ENCODE data around the gene CHCHD1. TPM values are rescaled to one million over a fixed set of nuclear protein-coding genes. Genes with fewer than 3 reads are reported as not detected.

CHCHD1 gene
- total RNA-seq, 1 experiment from 2014 or later: 19.5 TPM

DNA sequence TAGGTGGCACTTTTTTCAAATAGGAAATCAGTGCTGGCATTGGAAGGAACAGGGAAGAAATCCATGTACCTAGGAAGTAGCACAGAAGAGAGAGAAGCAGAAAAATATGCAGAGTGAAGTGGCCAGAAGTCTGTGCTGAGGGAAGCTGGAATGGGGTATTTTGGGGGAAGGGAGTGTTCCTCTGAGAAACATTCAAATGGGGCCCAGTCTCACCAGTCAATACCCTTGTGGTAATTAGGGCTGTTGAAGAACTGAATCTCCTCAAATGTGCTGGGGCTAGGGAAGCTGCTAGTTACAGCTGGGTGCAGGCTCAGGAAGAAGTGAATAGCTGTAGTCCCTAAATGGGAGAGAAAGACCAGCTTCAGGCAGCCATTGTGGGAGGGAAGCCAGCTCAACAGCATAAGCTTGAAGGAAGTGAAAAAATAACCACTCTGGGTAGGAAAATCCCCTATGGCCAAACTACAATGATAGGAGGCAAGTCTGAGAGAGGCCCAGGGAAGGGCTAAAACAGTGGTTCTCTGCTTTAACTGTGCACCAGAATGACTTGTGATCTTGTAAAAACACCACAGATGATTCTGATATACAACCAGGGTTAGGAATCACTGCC lies 21.9 kb downstream of the CHCHD1 start:
- Mint-ChIP-seq H3K27ac (ENCODE audit: low read depth, unreplicated experiment) (no peak overlapping the region), H3K27me3 (ENCODE audit: insufficient read depth, unreplicated experiment) (no peaks in the 10 kb centered on the region), H3K36me3 (ENCODE audit: insufficient read depth, unreplicated experiment) (peaks cover 72% of the 10 kb centered on the region), H3K9me3 (ENCODE audit: unreplicated experiment) (no peaks in the 10 kb centered on the region), H3K4me1 (ENCODE audit: insufficient read depth, unreplicated experiment) (peaks cover 11% of the 10 kb centered on the region), H3K4me3 (ENCODE audit: unreplicated experiment) (no peak overlapping the region)
- BruUV-seq (replicated peaks): no TSS peak
- ChIA-PET POLR2A (interaction anchor here (0.7 to 1.2 kb wide), 3 partner anchors 17 to 61 kb away, joined by 3 to 4 read pairs (median 3); no protein-coding TSS in a partner anchor), CTCF (interaction anchor here (1.0 kb wide), 1 partner anchor 24 kb away, joined by 3 read pairs; no protein-coding TSS in a partner anchor)
- TF ChIP-seq, protein P1, sequence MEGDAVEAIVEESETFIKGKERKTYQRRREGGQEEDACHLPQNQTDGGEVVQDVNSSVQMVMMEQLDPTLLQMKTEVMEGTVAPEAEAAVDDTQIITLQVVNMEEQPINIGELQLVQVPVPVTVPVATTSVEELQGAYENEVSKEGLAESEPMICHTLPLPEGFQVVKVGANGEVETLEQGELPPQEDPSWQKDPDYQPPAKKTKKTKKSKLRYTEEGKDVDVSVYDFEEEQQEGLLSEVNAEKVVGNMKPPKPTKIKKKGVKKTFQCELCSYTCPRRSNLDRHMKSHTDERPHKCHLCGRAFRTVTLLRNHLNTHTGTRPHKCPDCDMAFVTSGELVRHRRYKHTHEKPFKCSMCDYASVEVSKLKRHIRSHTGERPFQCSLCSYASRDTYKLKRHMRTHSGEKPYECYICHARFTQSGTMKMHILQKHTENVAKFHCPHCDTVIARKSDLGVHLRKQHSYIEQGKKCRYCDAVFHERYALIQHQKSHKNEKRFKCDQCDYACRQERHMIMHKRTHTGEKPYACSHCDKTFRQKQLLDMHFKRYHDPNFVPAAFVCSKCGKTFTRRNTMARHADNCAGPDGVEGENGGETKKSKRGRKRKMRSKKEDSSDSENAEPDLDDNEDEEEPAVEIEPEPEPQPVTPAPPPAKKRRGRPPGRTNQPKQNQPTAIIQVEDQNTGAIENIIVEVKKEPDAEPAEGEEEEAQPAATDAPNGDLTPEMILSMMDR (IDR thresholded peaks at IDR 0.05; ENCODE audit: unreplicated experiment): no peak
- no peak for DNase-seq (ENCODE audit: unreplicated experiment)
- intact Hi-C loops (cut with micrococcal nuclease): no loop called here

DNA sequence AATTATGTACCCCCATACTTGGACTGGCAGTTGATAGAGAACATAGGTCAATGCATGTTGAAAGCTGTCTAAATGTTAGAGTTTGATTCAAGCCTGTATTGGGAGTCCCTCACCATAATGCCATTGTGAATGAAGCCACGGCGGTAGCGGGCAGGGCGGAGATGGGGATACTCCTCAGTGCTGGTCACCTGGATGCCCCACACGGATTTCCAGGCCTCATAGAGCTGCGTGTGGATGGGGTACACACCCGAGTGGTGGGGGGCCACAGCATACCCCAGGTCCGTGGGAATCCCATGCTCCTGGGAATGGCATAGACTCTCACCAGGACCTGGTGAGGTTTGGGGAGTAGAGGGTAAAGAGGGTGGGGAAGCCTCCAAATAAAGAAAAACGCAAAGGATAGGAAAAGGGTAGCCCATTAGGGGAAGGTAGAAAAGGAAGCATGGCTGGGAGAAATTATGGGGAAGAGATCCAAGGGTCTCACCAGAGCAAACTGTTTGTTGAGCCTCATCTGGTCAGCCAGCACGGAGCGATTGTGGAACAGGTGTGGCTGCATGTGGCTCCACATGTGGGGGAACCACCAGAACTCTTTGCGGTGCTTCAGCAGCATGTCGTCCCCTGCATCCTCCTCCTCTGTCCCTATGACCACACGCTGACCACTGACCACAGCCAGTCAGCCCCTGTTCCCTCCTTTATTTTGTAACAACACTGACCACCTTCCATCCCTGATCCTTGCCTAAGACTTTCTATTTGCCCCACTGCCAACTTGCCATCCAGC lies 24.5 kb downstream of the CHCHD1 start:
- Mint-ChIP-seq H3K27ac (ENCODE audit: low read depth, unreplicated experiment) (peak overlapping the region; percentile 20), H3K36me3 (ENCODE audit: insufficient read depth, unreplicated experiment) (peaks cover 60% of the 10 kb centered on the region), H3K27me3 (ENCODE audit: insufficient read depth, unreplicated experiment) (no peaks in the 10 kb centered on the region), H3K4me3 (ENCODE audit: unreplicated experiment) (no peak overlapping the region), H3K4me1 (ENCODE audit: insufficient read depth, unreplicated experiment) (peaks cover 11% of the 10 kb centered on the region), H3K9me3 (ENCODE audit: unreplicated experiment) (no peaks in the 10 kb centered on the region)
- ChIA-PET CTCF (no interaction called here), POLR2A (interaction anchor here (0.6 to 1.6 kb wide), 3 partner anchors 11 to 136 kb away, joined by 3 to 4 read pairs (median 3); no protein-coding TSS in a partner anchor)
- DNase-seq (ENCODE audit: unreplicated experiment): no peak
- intact Hi-C loops (cut with micrococcal nuclease): no loop called here
- TF ChIP-seq, protein P1 (IDR thresholded peaks at IDR 0.05; ENCODE audit: unreplicated experiment): no peak
- no TSS peak for BruUV-seq (replicated peaks)

DNA sequence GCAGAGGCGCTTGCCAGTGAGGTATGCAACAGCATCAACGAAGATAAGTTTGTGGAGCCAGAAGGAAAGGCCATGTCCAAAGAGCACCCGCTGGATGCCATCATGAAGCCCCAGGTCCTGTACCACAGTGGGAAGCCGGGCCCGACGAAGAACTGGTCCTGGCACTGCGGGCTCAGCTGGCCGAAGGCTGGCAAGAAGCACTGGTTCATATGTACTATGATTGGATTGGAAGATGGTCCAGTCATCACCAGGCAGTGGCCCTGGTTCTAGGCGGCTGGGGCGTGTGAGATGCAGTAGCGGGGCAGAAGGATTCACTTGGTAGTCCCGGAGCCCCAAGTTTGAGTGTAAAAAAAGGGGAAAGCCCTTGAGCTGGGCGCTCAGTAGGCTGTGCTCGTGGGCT lies 25.6 kb downstream of the CHCHD1 start:
- peaks cover 54% of the 10 kb centered on the region for H3K36me3 Mint-ChIP-seq (ENCODE audit: insufficient read depth, unreplicated experiment)
- intact Hi-C loops (cut with micrococcal nuclease): no loop called here
- peaks cover 11% of the 10 kb centered on the region for H3K4me1 Mint-ChIP-seq (ENCODE audit: insufficient read depth, unreplicated experiment)
- H3K27ac Mint-ChIP-seq (ENCODE audit: low read depth, unreplicated experiment): no peak overlapping the region
- H3K4me3 Mint-ChIP-seq (ENCODE audit: unreplicated experiment): no peak overlapping the region
- BruUV-seq (replicated peaks): no TSS peak
- ChIA-PET CTCF (interaction anchor here (1.1 kb wide), 1 partner anchor 41 kb away, joined by 3 read pairs; no protein-coding TSS in a partner anchor), POLR2A (no interaction called here)
- no peaks in the 10 kb centered on the region for H3K27me3 Mint-ChIP-seq (ENCODE audit: insufficient read depth, unreplicated experiment)
- no peaks in the 10 kb centered on the region for H3K9me3 Mint-ChIP-seq (ENCODE audit: unreplicated experiment)
- TF ChIP-seq, protein P1 (IDR thresholded peaks at IDR 0.05; ENCODE audit: unreplicated experiment): no peak
- no peak for DNase-seq (ENCODE audit: unreplicated experiment)
